PC-3 (cell line): Measurements from ENCODE around the gene OR13A1.

Experiments
- EZH2 ChIP-seq: fragments of 300-600 bp; sonication (generic); IDR thresholded peaks from one replicate; pipeline ENCODE4 v1.6.1; 2017; ENCODE audit warnings: antibody characterized with exemption, mild to moderate bottlenecking, low read length; ENCODE audit not compliant: unreplicated experiment
- EZH2phosphoT487 ChIP-seq: fragments of 300-600 bp; sonication (generic); IDR thresholded peaks from 2 replicates; pipeline ENCODE4 v1.6.1; 2018; ENCODE audit warnings: mild to moderate bottlenecking, antibody characterized with exemption, low read length, borderline replicate concordance
- TF ChIP-seq, protein P1 (sequence below): fragments of 300-600 bp; sonication (generic); conservative IDR thresholded peaks from 2 replicates; pipeline ENCODE4 v1.5.1; 2017; ENCODE audit warnings: antibody characterized with exemption, low read depth, mild to moderate bottlenecking, low read length

DNA sequence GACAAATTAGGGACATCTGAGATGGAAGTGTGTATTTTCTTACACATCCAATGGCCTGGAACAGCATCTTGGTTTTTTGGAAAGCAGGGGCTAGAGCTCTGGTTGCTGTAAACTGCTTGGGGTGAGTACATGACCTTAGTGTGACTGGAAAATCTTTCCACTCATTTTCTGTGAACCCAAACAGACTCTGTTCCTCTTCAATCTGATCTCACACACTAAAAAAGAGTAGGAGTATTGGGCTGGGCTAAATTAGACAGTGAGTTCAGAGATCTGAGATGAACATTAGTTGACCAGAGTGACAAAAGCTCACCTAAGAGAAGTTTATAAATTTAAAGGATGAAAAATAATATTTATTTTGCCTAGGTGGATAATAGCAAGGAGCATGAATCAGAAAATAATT, 59.2 kb downstream of the OR13A1 start:
- TF ChIP-seq, protein P1, sequence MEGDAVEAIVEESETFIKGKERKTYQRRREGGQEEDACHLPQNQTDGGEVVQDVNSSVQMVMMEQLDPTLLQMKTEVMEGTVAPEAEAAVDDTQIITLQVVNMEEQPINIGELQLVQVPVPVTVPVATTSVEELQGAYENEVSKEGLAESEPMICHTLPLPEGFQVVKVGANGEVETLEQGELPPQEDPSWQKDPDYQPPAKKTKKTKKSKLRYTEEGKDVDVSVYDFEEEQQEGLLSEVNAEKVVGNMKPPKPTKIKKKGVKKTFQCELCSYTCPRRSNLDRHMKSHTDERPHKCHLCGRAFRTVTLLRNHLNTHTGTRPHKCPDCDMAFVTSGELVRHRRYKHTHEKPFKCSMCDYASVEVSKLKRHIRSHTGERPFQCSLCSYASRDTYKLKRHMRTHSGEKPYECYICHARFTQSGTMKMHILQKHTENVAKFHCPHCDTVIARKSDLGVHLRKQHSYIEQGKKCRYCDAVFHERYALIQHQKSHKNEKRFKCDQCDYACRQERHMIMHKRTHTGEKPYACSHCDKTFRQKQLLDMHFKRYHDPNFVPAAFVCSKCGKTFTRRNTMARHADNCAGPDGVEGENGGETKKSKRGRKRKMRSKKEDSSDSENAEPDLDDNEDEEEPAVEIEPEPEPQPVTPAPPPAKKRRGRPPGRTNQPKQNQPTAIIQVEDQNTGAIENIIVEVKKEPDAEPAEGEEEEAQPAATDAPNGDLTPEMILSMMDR: no peak
- TF ChIP-seq EZH2phosphoT487 (no peak), EZH2 (no peak)
